ENCODE measurements around the gene SERINC1. TPM values are rescaled to one million over a fixed set of nuclear protein-coding genes. Genes with fewer than 3 reads are reported as not detected.

Gene SERINC1
- total RNA-seq, 1 experiment from 2014 or later: 202 TPM

GRCh38 chr6:122393351-122393896, 78.2 kb downstream of the SERINC1 start:
- DNase-seq (ENCODE audit: low read depth): no peak

Other genes starting within 250 kb of the SERINC1 start
- 37.9 and 47.2 TPM in 2 replicates for gene HSF2, start 72.2 kb downstream of the SERINC1 start, total RNA-seq (2014; rRNA removed; shearing (Covaris generic))
- 4.2 and 4.4 TPM in 2 replicates for gene PKIB, start 138.6 kb upstream of the SERINC1 start, total RNA-seq (2014; rRNA removed; shearing (Covaris generic))